ENCODE data around the gene CCDC85A. TPM values are rescaled to one million over a fixed set of nuclear protein-coding genes. Genes with fewer than 3 reads are reported as not detected.

Gene CCDC85A
- total and polyA plus RNA-seq, 2 of the 8 experiments (the other 6 are each of a cell fraction or from before 2014, with no cell fraction given) = 0.20 TPM; not detected in 1

Small RNA genes lying within 50 kb of the gene (small RNA-seq; reads per million reads assigned to genes)
- gene RNA5SP93 (ENCODE audit: insufficient read depth) = not detected

Measured in H1 (cell line).